Measurements from ENCODE around the gene ADCK1.
A peak's percentile ranks its signal among the peaks of the same experiment; 100 is the strongest.
"Not testable (repeated sequence)": the region's sequence is repeated elsewhere in the genome, so short reads cannot be mapped to it uniquely, and the experiment has no call there.

The ADCK1 gene

DNA sequence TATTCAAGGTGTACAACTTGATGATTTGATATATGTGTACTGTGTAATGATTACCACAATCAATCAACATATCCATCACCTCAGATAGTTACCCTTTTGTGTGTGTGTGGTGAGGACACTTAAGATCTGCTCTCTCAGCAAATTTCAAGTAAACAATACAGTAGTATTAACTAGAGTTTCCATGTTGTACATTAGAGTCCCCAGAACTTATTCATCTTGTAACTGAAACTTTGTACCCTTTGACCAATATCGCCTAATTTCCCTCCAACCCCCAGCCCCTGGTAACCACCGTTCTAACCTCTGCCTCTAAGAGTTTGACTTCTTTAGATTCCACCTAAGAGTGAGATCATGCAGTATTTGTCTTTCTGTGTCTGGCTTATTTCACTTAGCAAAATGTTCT is 12.1 kb downstream of the ADCK1 start:
- DNase-seq, result no peak

DNA sequence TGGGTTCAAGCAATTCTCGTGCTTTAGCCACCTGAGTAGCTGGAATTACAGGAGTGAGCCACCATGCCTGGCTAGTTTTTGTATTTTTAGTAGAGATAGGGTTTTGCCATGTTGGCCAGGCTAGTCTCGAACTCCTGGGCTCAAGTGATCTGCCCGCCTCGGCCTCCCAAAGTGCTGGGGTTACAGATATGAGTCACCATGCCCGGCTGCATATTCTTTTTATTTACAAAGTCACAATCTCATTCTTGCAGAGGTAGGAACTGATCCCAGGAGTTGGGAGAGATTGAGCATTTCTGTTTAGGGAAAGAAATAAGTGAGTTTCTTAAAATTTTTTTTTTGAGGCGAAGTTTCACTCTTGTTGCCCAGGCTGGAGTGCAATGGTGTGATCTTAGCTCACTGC is 12.8 kb downstream of the ADCK1 start:
- DNase-seq, result not testable (repeated sequence)

- no peak for DNase-seq
Observed at GRCh38 chr14:77822307-77822706, 22.4 kb downstream of the ADCK1 start.

GRCh38 chr14:77822741-77823140 is 22.8 kb downstream of the ADCK1 start:
- no peak for DNase-seq

- DNase-seq, result no peak
Observed at GRCh38 chr14:77823378-77823777, 23.5 kb downstream of the ADCK1 start.

GRCh38 chr14:77825895-77826519 is 26.1 kb downstream of the ADCK1 start:
- no peak for DNase-seq

DNA sequence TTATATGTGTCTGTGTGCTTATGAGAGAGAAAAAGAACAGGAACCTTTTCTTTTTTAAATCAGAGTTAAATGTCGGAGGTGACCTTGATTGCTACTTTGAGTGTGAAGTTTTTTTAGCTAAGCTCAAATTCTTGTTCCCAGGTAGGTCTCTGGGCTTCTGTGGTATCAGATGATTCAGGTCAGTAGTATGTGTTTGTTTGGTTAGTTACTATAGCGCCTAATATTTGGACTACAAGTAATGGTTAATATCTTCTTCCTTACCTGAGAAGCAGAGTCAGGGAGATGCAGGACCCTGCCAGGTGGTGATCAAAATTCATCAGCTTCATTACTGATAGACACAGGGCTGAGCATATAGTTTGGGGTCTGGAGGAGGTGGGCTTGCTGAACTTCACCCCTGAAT is 30.8 kb downstream of the ADCK1 start:
- no peak for DNase-seq

GRCh38 chr14:77832297-77832696 is 32.4 kb downstream of the ADCK1 start:
- DNase-seq, result no peak

- no peak for DNase-seq
Observed at GRCh38 chr14:77837926-77838325, 38.0 kb downstream of the ADCK1 start.

DNA sequence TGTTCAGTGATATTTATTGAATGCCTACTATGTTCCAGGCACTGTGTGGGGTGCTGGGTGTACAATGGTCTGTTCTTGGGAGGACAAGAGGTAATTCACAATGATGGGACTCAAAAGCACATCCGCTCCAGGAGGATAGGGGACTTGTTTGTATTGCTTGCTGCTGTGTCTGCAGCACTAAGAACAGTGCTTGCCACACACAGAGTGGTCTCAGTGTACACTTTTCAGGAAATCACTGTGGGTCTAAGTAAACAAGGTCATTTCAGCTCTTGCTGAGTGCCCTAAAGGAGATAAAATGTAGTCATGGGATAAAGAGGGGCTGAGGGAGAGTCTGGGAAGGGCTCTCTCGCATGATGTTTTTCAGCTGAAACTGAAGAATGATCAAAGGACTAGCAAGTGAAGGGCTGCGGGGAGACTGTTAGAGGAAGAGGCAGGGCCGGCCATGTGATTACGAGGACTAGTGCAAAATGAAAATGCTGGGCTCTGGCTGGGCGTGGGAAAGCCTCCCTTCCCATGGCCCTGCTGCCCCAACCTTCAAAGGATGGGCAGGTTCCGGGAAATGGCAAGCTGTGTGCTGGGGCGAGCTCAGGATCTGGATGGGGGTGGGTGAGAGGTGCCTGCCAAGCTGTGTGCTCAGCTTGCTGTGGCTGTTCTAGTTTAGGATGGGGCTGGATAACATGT is 39.1 kb downstream of the ADCK1 start:
- no peak for DNase-seq

GRCh38 chr14:77843195-77843594 is 43.3 kb downstream of the ADCK1 start:
- no peak for DNase-seq

- DNase-seq, result no peak
Observed at GRCh38 chr14:77843651-77844050, 43.7 kb downstream of the ADCK1 start.

GRCh38 chr14:77844802-77845201 is 44.9 kb downstream of the ADCK1 start:
- no peak for DNase-seq

GRCh38 chr14:77848031-77848430 is 48.1 kb downstream of the ADCK1 start:
- DNase-seq, result no peak

GRCh38 chr14:77849711-77850110 is 49.8 kb downstream of the ADCK1 start:
- DNase-seq, result no peak

- DNase-seq, result no peak
Observed at GRCh38 chr14:77853919-77854318, 54.0 kb downstream of the ADCK1 start.

GRCh38 chr14:77856941-77857340 is 57.0 kb downstream of the ADCK1 start:
- DNase-seq, result no peak

DNA sequence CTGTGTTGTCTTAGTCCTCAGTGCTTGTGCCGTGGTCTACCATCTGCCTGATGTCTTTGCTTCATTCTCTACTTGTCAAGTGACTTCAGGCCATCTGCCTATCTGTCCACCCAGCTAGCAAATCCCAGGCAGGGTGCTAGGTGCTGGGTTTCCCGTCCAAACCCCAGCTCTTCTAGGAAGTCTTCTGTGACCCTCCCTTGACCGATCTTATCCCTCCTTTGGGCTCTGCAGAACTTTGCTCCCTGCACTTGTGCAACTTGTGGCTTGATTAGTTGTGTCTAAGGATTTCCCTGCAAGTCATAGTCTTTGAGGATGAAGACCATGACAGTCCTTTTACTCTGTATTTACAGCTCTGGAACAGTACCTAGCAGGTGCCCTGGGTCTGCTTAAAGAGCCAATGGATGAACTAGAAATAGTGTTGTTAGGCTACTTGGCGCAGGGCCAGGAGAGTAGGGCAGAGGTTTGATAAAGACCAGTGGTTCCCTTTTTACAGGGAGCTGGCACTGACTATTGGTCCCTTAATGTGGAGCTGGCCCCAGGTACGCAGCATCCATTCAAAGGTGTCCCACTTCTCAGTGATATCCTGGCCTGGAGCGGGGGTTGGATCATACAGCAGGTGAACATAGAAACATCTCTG is 60.1 kb downstream of the ADCK1 start:
- DNase-seq, result no peak

DNA sequence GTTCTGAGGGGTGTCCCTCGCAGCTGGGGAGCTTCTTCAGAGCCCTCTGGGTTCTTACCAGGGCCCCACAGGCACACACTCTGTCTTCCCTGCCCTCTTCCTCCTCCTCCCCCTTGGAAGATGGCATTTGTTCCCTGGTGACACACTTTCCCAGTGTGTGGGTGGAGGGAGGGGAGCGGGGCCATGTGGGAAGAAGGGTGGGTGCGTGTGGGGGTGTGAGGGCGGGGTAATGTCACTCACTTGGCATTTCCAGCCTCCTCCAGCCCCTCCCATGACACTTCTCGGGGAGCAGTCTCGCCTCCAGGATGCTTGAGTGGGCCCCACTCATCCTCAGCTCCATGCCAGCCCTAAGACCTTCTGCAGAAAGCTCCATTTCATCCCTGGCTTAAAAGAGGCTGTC is 61.3 kb downstream of the ADCK1 start:
- DNase-seq, result no peak

DNA sequence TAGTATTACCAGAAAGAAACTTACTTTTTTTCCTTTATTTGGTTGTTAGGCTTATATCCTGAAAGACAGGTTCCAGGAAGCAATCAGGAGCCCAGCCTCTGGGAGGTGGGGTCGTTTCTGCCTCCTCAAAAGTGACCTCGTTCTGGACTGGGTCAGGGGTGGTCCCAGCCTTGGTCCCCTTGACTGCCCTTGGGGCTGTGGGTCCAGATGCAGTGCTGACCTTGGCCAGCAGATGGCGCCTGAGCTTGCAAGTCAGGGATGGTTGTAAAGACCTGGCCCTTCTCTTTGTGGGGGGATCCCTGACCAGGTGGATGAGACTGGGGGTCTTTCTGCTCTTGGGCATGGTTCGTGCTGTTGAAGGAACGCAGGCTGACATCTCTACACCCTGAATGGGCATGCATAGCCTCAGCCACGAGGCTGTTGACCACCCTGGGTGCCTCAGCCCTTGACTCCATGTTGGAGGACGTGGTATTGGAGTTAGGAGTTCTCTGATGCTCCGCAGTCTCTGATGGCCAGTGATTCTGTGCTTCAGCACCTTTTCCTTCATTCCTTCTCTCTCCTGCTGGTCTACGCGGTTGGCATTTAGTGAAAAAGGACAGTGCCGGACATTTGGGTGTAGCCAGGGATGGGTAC is 62.4 kb downstream of the ADCK1 start:
- DNase-seq, result peak; percentile 75

DNA sequence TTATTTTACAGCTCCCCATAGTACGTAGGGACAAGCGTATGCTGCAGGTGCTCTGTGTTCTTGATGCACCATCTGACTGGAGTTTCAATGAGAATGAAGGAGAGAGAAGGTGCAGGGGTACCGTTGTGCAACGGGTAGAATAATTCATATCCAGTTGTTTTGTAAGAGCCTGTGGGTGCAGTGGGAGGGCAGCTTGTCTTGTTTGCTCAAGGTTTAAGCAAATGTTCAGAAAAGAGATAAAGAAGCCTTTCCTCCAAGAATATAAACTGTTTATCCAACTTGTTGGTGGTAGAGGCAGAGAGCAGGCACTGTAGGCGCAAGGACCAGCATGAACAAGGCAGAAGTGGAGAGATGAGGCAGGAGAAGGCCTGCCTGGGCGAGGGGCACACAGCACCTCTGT is 64.2 kb downstream of the ADCK1 start:
- no peak for DNase-seq

DNA sequence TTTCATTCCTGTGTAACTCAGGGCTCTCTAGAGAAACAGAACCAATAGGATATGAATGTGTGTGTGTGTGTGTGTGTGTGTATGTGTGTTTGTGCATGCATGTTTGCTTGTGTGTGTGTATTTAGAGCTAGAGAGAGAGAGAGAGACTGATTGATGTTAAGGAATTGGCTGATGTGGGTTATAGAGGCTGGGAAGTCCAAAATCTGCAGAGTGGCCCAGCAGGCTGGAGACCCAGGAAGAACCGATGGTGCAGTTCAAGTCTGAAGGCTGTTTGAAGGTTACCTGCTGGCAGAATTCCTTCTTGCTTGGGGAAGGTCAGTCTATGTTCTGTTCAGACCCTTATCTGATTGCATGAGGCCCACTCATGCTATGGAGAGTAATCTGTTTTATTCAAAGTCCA is 64.7 kb downstream of the ADCK1 start:
- no peak for DNase-seq

GRCh38 chr14:77865455-77865854 is 65.5 kb downstream of the ADCK1 start:
- no peak for DNase-seq

GRCh38 chr14:77866932-77867331 is 67.0 kb downstream of the ADCK1 start:
- no peak for DNase-seq

Data from left hindlimb (tissue), 1 donor.